Subcutaneous adipose tissue (tissue), 4 donors: ENCODE measurements around the gene GHDC. TPM values are rescaled to one million over a fixed set of nuclear protein-coding genes. Genes with fewer than 3 reads are reported as not detected.

Experiments used
- total RNA-seq, 4 donors: library from RNA; depleted of rRNA; stranded (reverse); fragments of >200 nt; gene quantifications; one replicate each; pipeline ENCODE4 v1.1.0, GENCODE V29; 2016
- TF ChIP-seq, protein P1 (sequence below): fragments of 450-650 bp; IDR thresholded peaks from one replicate; pipeline ENCODE4 v1.5.1; 2016; ENCODE audit warnings: low read depth, mild to moderate bottlenecking, control low read depth, antibody characterized with exemption, moderate library complexity

The GHDC gene
- total RNA-seq, 4 donors from 2014 or later = 18.8 to 47.5 (median 45.3) TPM

DNA sequence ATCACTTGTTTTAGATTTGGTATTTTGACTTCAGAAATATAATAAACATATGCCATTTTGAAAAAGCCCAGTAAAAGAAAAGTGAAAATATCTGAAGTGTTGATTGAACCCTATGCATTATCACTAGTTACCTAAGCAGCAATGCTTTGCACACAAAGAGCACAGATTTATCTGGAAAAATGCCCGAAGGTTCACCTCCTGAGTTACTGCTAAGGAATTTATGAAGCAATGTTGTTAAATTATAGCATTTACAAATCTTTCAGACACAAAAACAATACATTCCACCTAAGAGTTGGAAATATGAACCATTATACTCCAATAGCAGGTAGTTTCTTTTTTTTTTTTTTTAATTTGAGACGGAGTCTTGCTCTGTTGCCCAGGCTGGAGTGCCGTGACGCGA is 38.9 kb upstream of the GHDC start:
- TF ChIP-seq, protein P1, sequence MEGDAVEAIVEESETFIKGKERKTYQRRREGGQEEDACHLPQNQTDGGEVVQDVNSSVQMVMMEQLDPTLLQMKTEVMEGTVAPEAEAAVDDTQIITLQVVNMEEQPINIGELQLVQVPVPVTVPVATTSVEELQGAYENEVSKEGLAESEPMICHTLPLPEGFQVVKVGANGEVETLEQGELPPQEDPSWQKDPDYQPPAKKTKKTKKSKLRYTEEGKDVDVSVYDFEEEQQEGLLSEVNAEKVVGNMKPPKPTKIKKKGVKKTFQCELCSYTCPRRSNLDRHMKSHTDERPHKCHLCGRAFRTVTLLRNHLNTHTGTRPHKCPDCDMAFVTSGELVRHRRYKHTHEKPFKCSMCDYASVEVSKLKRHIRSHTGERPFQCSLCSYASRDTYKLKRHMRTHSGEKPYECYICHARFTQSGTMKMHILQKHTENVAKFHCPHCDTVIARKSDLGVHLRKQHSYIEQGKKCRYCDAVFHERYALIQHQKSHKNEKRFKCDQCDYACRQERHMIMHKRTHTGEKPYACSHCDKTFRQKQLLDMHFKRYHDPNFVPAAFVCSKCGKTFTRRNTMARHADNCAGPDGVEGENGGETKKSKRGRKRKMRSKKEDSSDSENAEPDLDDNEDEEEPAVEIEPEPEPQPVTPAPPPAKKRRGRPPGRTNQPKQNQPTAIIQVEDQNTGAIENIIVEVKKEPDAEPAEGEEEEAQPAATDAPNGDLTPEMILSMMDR = no peak

DNA sequence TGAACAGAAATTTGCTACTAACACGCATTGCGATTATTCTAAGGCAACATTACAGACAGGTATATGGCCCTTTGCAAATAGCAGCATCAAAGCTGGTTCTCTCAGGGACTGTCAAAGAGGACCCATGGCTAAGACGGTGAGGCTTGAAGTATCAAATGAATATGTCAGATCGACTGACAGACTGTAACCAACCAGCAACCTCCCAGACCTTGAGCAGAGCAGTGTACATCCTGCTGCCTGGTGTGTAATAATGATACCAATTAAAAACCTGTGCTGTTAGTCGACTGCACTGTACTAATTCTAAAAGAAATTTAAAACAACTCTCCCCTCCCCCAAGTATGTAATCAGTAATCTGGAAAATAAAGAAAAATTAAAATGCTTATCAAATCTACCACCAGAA is 35.9 kb upstream of the GHDC start:
- TF ChIP-seq, protein P1 = no peak

DNA sequence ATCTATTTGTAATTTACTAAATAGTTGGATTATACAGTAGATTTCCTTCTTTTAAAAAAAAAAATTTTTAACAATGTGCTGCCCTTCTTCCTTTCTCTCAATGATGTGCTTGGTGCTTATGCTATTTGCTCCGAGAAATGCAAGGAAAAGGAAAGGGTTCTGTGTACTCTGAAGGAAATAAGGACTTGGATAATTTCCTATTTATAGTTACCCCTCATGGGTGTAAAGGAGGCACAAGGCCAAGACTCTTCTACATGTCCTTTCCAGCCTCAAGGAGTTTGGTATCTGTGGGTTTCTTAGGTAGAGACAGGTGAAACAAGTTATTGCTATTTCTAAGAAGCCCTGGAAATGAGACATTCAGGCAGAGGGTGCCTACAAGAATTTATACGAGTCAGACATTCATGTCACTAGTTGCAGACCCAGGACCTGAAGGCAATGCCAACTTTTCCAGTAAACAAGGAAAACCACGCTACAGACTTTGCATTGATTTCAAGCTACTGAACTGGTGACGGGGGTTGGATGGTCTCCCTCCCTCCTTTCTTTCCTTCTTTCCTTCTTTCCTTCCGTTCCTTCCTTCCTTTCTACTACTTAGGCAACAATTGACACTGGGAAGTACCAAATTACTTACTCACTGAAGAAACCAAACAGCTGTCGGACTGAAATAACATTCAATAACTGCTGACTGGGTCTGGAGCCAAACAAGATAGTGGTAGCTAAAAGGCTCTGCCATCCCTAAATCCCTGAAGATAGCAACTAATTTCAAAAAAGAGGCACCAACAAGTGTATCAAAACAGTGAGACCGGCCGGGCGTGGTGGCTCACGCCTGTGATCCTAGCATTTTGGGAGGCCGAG is 33.8 kb upstream of the GHDC start:
- TF ChIP-seq, protein P1 = no peak

DNA sequence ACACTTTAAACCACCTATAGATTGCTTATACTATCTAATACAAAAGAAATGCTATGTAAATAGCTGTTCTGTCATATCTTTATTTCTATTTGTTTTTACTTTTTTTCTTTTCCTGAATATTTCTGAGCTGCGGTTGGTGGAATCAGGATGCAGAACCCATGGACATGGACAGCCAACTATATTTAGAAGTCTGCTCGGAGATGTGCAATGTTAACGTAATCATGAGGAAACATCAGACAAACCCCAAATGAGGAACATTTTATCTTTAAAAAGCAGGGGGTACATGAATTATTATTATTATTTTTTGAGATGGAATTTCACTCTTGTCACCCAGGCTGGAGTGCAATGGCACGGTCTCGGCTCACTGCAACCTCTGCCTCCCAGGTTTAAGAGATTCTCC is 31.4 kb upstream of the GHDC start:
- TF ChIP-seq, protein P1 = no peak

DNA sequence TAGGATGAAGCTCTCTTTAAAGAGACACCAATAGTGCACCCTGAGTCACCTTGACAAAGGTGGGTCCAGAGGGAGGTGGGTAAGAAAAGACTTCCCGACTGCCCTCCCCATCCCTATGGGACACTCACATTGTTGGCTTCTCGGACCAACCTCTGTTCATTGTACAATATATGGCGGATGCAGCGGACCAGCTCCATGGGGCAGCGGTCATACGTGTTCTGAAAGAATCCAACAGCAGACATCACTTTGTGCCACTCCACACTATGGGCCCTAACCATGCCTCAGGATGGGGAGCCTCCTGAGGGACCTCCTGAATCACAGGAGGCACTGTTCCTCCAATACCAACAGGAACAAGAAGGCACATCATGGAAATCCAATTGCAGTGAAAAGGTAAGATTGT is 30.4 kb upstream of the GHDC start:
- TF ChIP-seq, protein P1 = no peak

DNA sequence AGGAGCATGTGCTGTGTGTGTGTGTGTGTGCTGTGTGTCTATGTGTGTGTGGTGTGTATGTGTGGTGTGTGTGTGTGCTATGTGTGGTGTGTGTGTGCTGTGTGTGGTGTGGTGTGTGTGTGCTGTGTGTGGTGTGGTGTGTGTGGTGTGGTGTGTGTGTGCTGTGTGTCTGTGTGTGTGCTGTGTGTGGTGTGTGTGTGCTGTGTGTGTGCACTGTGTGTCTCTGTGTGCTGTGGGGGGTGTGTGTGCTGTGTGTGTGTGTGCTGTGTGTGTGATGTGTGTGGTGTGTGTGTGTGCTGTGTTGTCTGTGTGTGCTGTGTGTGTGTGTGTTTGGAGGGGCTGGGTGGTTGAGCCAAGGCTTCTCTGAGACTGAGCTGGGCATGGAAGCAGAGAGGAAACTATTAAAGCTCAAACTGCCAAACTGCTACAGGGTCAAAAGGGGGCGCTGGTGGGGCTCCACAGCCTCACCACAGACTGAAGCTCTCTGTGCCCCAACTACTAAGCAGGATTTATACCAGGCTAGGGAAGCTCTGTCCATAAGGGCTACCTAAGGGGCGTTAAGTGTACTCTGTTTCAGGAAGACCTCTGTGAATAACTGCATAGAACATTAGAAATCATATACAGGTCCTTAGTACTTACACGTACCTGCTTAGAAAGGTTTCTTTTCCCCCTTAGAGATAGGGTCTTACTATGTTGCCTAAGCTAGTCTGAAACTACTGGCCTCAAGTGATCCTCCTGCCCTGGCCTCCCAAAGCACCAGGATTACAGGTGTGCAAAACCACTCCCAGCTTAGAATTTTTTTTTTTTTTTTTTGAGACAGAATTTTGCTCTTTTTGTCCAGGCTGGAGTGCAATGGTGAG is 27.8 kb upstream of the GHDC start:
- TF ChIP-seq, protein P1 = no peak

DNA sequence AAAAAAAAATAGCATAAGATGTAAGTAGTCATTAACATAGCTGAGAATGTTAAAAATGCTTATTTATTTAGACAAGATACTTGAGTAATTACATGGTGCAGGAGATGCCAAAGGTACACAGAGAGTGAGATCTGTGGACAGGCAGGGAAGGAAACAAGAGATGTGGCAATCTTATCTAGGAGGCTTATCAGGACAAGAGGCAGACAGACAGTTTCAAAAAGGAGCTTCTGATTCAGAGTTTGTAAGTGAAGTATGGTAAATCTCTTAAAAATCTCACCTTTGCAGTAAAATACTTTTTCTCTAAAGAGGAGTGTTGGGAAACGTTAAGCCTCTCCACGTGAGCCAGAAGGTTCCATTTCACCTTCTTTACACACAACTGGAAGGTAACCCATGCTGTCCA is 19.9 kb upstream of the GHDC start:
- TF ChIP-seq, protein P1 = no peak
